Urinary bladder (tissue), 4 donors: ENCODE data around the gene MPV17L2. TPM values are rescaled to one million over a fixed set of nuclear protein-coding genes. Genes with fewer than 3 reads are reported as not detected.
"Not testable (repeated sequence)": the region's sequence is repeated elsewhere in the genome, so short reads cannot be mapped to it uniquely, and the experiment has no call there.

Source experiments
- DNase-seq: peaks from one replicate; pipeline ENCODE4 v3.0.0-alpha.2; 2015; ENCODE audit errors: extremely low spot score
- H3K27ac ChIP-seq: one replicate; pipeline ENCODE4 v1.5.1; 2013; ENCODE audit warnings: low read depth, mild to moderate bottlenecking, moderate library complexity
- H3K36me3 ChIP-seq: one replicate; pipeline ENCODE4 v1.6.1; 2013; ENCODE audit warnings: mild to moderate bottlenecking, moderate library complexity; ENCODE audit not compliant: insufficient read depth
- H3K4me1 ChIP-seq: one replicate; pipeline ENCODE4 v1.6.1; 2013; ENCODE audit warnings: mild to moderate bottlenecking, moderate library complexity; ENCODE audit not compliant: insufficient read depth
- H3K4me3 ChIP-seq: one replicate; pipeline ENCODE4 v1.5.1; 2013; ENCODE audit warnings: low read depth, low read length
- WGBS: extraction: QIAGEN DNeasy Blood & Tissue Kit; methylation state at CpG from one replicate; pipeline ENCODE4 v1.1.7; 2013; 5-methylcytosine and 5-hydroxymethylcytosine counted together
- polyA plus RNA-seq: library from polyadenylated mRNA; stranded (reverse); fragments of 200-250 nt; gene quantifications from one replicate; pipeline ENCODE4 v1.2.3, GENCODE V29; 2013
- total RNA-seq: library from RNA; depleted of rRNA; stranded (reverse); fragments of >200 nt; gene quantifications from one replicate; pipeline ENCODE4 v1.2.3, GENCODE V29; 2014
- donor health status: healthy with polysubstance abuse.
- donor health status: healthy.

The MPV17L2 gene
- total and polyA plus RNA-seq, 2 donors: 4.2 to 22.8 TPM

- H3K27ac ChIP-seq: no peak overlapping the region
- no peak overlapping the region for H3K4me3 ChIP-seq
- 95% methylated on average over 5 of the region's 6 CpGs for WGBS
- peaks cover 2% of the 10 kb centered on the region for H3K4me1 ChIP-seq
- H3K36me3 ChIP-seq: peaks cover 3% of the 10 kb centered on the region
- DNase-seq: no peak
Measured at GRCh38 chr19:18156268-18156667, 36.8 kb upstream of the MPV17L2 start.

GRCh38 chr19:18156841-18157464, 36.1 kb upstream of the MPV17L2 start:
- no peak overlapping the region for H3K4me3 ChIP-seq
- peak overlapping the region; percentile 28 for H3K27ac ChIP-seq
- H3K4me1 ChIP-seq: peaks cover 2% of the 10 kb centered on the region
- WGBS: 23% methylated on average over 22 of the region's 22 CpGs
- DNase-seq: peak; percentile 78
- H3K36me3 ChIP-seq: peaks cover 3% of the 10 kb centered on the region

GRCh38 chr19:18157465-18158063, 35.5 kb upstream of the MPV17L2 start:
- Histone ChIP-seq H3K4me1 (peaks cover 2% of the 10 kb centered on the region), H3K4me3 (no peak overlapping the region), H3K27ac (peak overlapping the region; percentile 28), H3K36me3 (peaks cover 3% of the 10 kb centered on the region)
- peak; percentile 29 for DNase-seq
- 37% methylated on average over 18 of the region's 18 CpGs for WGBS

- whole genome bisulfite sequencing: 89% methylated on average over 4 of the region's 4 CpGs
- Histone ChIP-seq H3K4me1 (peaks cover 2% of the 10 kb centered on the region), H3K27ac (no peak overlapping the region), H3K4me3 (no peak overlapping the region), H3K36me3 (peaks cover 8% of the 10 kb centered on the region)
- no peak for DNase-seq
Measured at GRCh38 chr19:18158467-18158866, 34.6 kb upstream of the MPV17L2 start.

GRCh38 chr19:18159059-18159616, 33.9 kb upstream of the MPV17L2 start:
- H3K4me1 ChIP-seq, H3K4me3 ChIP-seq, H3K27ac ChIP-seq, H3K36me3 ChIP-seq, DNase-seq: not testable (repeated sequence)
- 91% methylated on average over 6 of the region's 6 CpGs for WGBS

- no peak overlapping the region for H3K4me3 ChIP-seq
- H3K27ac ChIP-seq: no peak overlapping the region
- no peak for DNase-seq
- H3K36me3 ChIP-seq: peaks cover 8% of the 10 kb centered on the region
- peaks cover 2% of the 10 kb centered on the region for H3K4me1 ChIP-seq
- 94% methylated on average over 10 of the region's 10 CpGs for WGBS
Measured at GRCh38 chr19:18159810-18160209, 33.2 kb upstream of the MPV17L2 start.

GRCh38 chr19:18160493-18160970, 32.5 kb upstream of the MPV17L2 start:
- 67% methylated on average over 13 of the region's 13 CpGs for WGBS
- Histone ChIP-seq H3K36me3 (peaks cover 8% of the 10 kb centered on the region), H3K4me3 (no peak overlapping the region), H3K4me1 (peaks cover 2% of the 10 kb centered on the region), H3K27ac (no peak overlapping the region)
- no peak for DNase-seq

- H3K36me3 ChIP-seq: peaks cover 5% of the 10 kb centered on the region
- H3K4me1 ChIP-seq: no peaks in the 10 kb centered on the region
- H3K27ac ChIP-seq: no peak overlapping the region
- 3% methylated on average over 66 of the region's 66 CpGs for WGBS
- DNase-seq: no peak
- peak overlapping the region; percentile 23 for H3K4me3 ChIP-seq
Measured at GRCh38 chr19:18160971-18161635, 31.9 kb upstream of the MPV17L2 start.

GRCh38 chr19:18161636-18162002, 31.4 kb upstream of the MPV17L2 start:
- H3K27ac ChIP-seq: no peak overlapping the region
- no peak for DNase-seq
- H3K36me3 ChIP-seq: peaks cover 5% of the 10 kb centered on the region
- H3K4me3 ChIP-seq: peak overlapping the region; percentile 23
- WGBS: 67% methylated on average over 19 of the region's 19 CpGs
- H3K4me1 ChIP-seq: no peaks in the 10 kb centered on the region

- WGBS: 97% methylated on average over 7 of the region's 7 CpGs
- peaks cover 7% of the 10 kb centered on the region for H3K36me3 ChIP-seq
- no peak for DNase-seq
- H3K27ac ChIP-seq: no peak overlapping the region
- H3K4me3 ChIP-seq: no peak overlapping the region
- H3K4me1 ChIP-seq: no peaks in the 10 kb centered on the region
Measured at GRCh38 chr19:18164072-18164471, 28.9 kb upstream of the MPV17L2 start.

- H3K36me3 ChIP-seq: peaks cover 7% of the 10 kb centered on the region
Measured at GRCh38 chr19:18165794-18166544, 27.0 kb upstream of the MPV17L2 start.

GRCh38 chr19:18167011-18167410, 26.0 kb upstream of the MPV17L2 start:
- no peak overlapping the region for H3K27ac ChIP-seq
- H3K4me1 ChIP-seq: no peaks in the 10 kb centered on the region
- WGBS: 93% methylated on average over 21 of the region's 21 CpGs
- H3K4me3 ChIP-seq: no peak overlapping the region
- H3K36me3 ChIP-seq: peaks cover 7% of the 10 kb centered on the region
- DNase-seq: no peak

More at GRCh38 chr19:18165794-18166544, 27.0 kb upstream of the MPV17L2 start:
- WGBS: 96% methylated on average over 15 of the region's 15 CpGs
- Histone ChIP-seq H3K4me1 (no peaks in the 10 kb centered on the region), H3K4me3 (no peak overlapping the region), H3K27ac (no peak overlapping the region)
- no peak for DNase-seq

- 71% methylated on average over 14 of the region's 14 CpGs for WGBS
Measured at GRCh38 chr19:18167975-18168645, 24.9 kb upstream of the MPV17L2 start.

More at GRCh38 chr19:18167975-18168645, 24.9 kb upstream of the MPV17L2 start:
- peaks cover 5% of the 10 kb centered on the region for H3K36me3 ChIP-seq
- H3K4me3 ChIP-seq: no peak overlapping the region
- DNase-seq: no peak
- H3K4me1 ChIP-seq: no peaks in the 10 kb centered on the region
- H3K27ac ChIP-seq: no peak overlapping the region
